Activated CD8-positive, alpha-beta memory T cell treated with anti-CD3 and anti-CD28 coated beads, Interleukin-2, amount 50 U/mL, for 24 hours (primary cell): ENCODE measurements around the gene FAM227A.

ENCODE experiments used
- DNase-seq: peaks from one replicate; pipeline ENCODE4 v3.0.0-alpha.2; 2020; ENCODE audit errors: extremely low read depth

FAM227A gene

GRCh38 chr22:38656256-38657044 is at the start of gene FAM227A, which contains the start of gene CBY1:
Gene FAM227A, minus strand, starts transcription at chr22:38656392. Its CDS starts 6,224 bp downstream, at chr22:38650168.
Gene CBY1, plus strand, starts transcription at chr22:38656638. Its CDS starts 11,417 bp downstream, at chr22:38668055.
- DNase-seq = peak; percentile 62

GRCh38 chr22:38705235-38706100 is 49.3 kb upstream of the FAM227A start, which contains the start of gene GTPBP1:
Gene GTPBP1, plus strand, starts transcription at chr22:38705944. Its CDS starts 12 bp downstream, at chr22:38705956.
- DNase-seq = peak; percentile 96

GRCh38 chr22:38704654-38705234 is 48.6 kb upstream of the FAM227A start:
- no peak for DNase-seq

- DNase-seq = peak; percentile 95
Observed at GRCh38 chr22:38700789-38701628, 44.8 kb upstream of the FAM227A start, which contains the start of gene JOSD1. Gene JOSD1, minus strand, starts transcription at chr22:38700943. Its CDS starts 956 bp downstream, at chr22:38699987.

- no peak for DNase-seq
Observed at GRCh38 chr22:38700270-38700788, 44.1 kb upstream of the FAM227A start.

GRCh38 chr22:38699784-38700183 is 43.6 kb upstream of the FAM227A start:
- no peak for DNase-seq

- no peak for DNase-seq
Observed at GRCh38 chr22:38699143-38699542, 43.0 kb upstream of the FAM227A start.

GRCh38 chr22:38698407-38699094 is 42.4 kb upstream of the FAM227A start:
- DNase-seq = no peak

- no peak for DNase-seq
Observed at GRCh38 chr22:38697425-38698089, 41.4 kb upstream of the FAM227A start.

GRCh38 chr22:38696606-38697424 is 40.6 kb upstream of the FAM227A start:
- no peak for DNase-seq

GRCh38 chr22:38694940-38695339 is 38.7 kb upstream of the FAM227A start:
- DNase-seq = no peak

- DNase-seq = no peak
Observed at GRCh38 chr22:38694049-38694448, 37.9 kb upstream of the FAM227A start.

- DNase-seq = no peak
Observed at GRCh38 chr22:38689651-38690050, 33.5 kb upstream of the FAM227A start.

- no peak for DNase-seq
Observed at GRCh38 chr22:38685761-38686160, 29.6 kb upstream of the FAM227A start.

GRCh38 chr22:38684895-38685294 is 28.7 kb upstream of the FAM227A start:
- no peak for DNase-seq

- DNase-seq = peak; percentile 71
Observed at GRCh38 chr22:38681582-38682335, 25.6 kb upstream of the FAM227A start, which contains the start of gene TOMM22. Gene TOMM22, plus strand, starts transcription at chr22:38681957. Its CDS starts 22 bp downstream, at chr22:38681979.

- no peak for DNase-seq
Observed at GRCh38 chr22:38675833-38676232, 19.6 kb upstream of the FAM227A start.

- DNase-seq = no peak
Observed at GRCh38 chr22:38674888-38675287, 18.7 kb upstream of the FAM227A start.
